HEK293 (cell line): Measurements from ENCODE around the gene PRR14L.

Experiments
- CTCF ChIA-PET: fragments of 350-600 bp; formaldehyde crosslinking; extraction: SDS; loops from one replicate; lab custom pipeline; 2021; ENCODE audit warnings: antibody characterized with exemption; lab: Yijun Ruan, JAX
- POLR2A ChIA-PET: fragments of 300-600 bp; formaldehyde crosslinking; extraction: SDS; loops from one replicate; lab custom pipeline; 2020; ENCODE audit warnings: antibody characterized with exemption, inconsistent platforms; lab: Yijun Ruan, JAX
- H3K27ac ChIP-seq: fragments of 200-500 bp; sonication (Bioruptor generic); 2 replicates; pipeline ENCODE4 v1.5.1; 2014; ENCODE audit warnings: low read depth, low read length, control low read depth, inconsistent platforms; ENCODE audit errors: extremely low read depth
- H3K36me3 ChIP-seq, 2 experiments: fragments of 200-500 bp in 1 of 2; sonication (Bioruptor generic) in 1 of 2; 1 replicate in 1 of 2; 2 replicates in 1 of 2; pipeline ENCODE4 v1.5.1; 2014 to 2017; ENCODE audit warnings: inconsistent platforms in 2 of 2, low read length in 2 of 2; ENCODE audit not compliant: control insufficient read depth in 2 of 2, insufficient read depth in 1 of 2
- H3K4me1 ChIP-seq: fragments of 200-500 bp; sonication (Bioruptor generic); 2 replicates; pipeline ENCODE4 v1.5.1; 2014; ENCODE audit warnings: mild to moderate bottlenecking, low read length, inconsistent platforms; ENCODE audit not compliant: control insufficient read depth, insufficient read depth
- H3K4me3 ChIP-seq: 2 replicates; pipeline ENCODE4 v1.5.1; 2011; ENCODE audit warnings: low read depth, mild to moderate bottlenecking, control low read depth, low read length, moderate library complexity
- H3K9me3 ChIP-seq: fragments of 200-500 bp; sonication (Bioruptor generic); 2 replicates; pipeline ENCODE4 v1.5.1; 2014; ENCODE audit warnings: low read depth, low read length, inconsistent platforms; ENCODE audit not compliant: control insufficient read depth, insufficient read depth
- SP2 ChIP-seq: fragments of 450-650 bp; formaldehyde crosslinking; IDR thresholded peaks from 2 replicates; pipeline ENCODE4 v1.5.1; 2016; ENCODE audit warnings: missing biosample characterization, missing genetic modification characterization
- ZNF146 ChIP-seq: fragments of 450-650 bp; formaldehyde crosslinking; IDR thresholded peaks from 2 replicates; pipeline ENCODE4 v1.5.1; 2016; ENCODE audit warnings: missing biosample characterization, missing genetic modification characterization
- ZNF16 ChIP-seq: fragments of 450-650 bp; formaldehyde crosslinking; IDR thresholded peaks from 2 replicates; pipeline ENCODE4 v1.5.1; 2016; ENCODE audit warnings: low read depth, missing biosample characterization, missing genetic modification characterization
- ZNF214 ChIP-seq: fragments of 450-650 bp; formaldehyde crosslinking; IDR thresholded peaks from 2 replicates; pipeline ENCODE4 v1.5.1; 2017; ENCODE audit warnings: missing biosample characterization, mild to moderate bottlenecking, missing genetic modification characterization, borderline replicate concordance
- ZNF280D ChIP-seq: fragments of 450-650 bp; formaldehyde crosslinking; IDR thresholded peaks from 2 replicates; pipeline ENCODE4 v1.5.1; 2016; ENCODE audit warnings: missing biosample characterization, missing genetic modification characterization
- ZNF514 ChIP-seq: fragments of 450-650 bp; formaldehyde crosslinking; IDR thresholded peaks from 2 replicates; pipeline ENCODE4 v1.5.1; 2016; ENCODE audit warnings: missing biosample characterization, missing genetic modification characterization
- ZNF677 ChIP-seq: fragments of 450-650 bp; IDR thresholded peaks from 2 replicates; pipeline ENCODE4 v1.5.0; 2018; ENCODE audit warnings: missing biosample characterization, mild to moderate bottlenecking, missing genetic modification characterization, moderate library complexity
- ZNF707 ChIP-seq: fragments of 450-650 bp; formaldehyde crosslinking; IDR thresholded peaks from 2 replicates; pipeline ENCODE4 v1.5.1; 2016; ENCODE audit warnings: missing biosample characterization, missing genetic modification characterization
- ZSCAN16 ChIP-seq: fragments of 450-650 bp; formaldehyde crosslinking; IDR thresholded peaks from 2 replicates; pipeline ENCODE4 v1.5.1; 2016; ENCODE audit warnings: missing biosample characterization, missing genetic modification characterization
- TF ChIP-seq, protein P1 (sequence below): fragments of 450-650 bp; formaldehyde crosslinking; IDR thresholded peaks from 2 replicates; pipeline ENCODE4 v1.5.1; 2016; ENCODE audit warnings: missing biosample characterization, missing genetic modification characterization
- TF ChIP-seq, protein P2 (sequence below): fragments of 450-650 bp; formaldehyde crosslinking; IDR thresholded peaks from 2 replicates; pipeline ENCODE4 v1.5.1; 2016; ENCODE audit warnings: missing biosample characterization, missing genetic modification characterization
- TF ChIP-seq, protein P3 (sequence below): fragments of 450-650 bp; formaldehyde crosslinking; IDR thresholded peaks from 2 replicates; pipeline ENCODE4 v1.5.1; 2016; ENCODE audit warnings: missing biosample characterization, missing genetic modification characterization, low read depth
- TF ChIP-seq, protein P4 (sequence below): fragments of 450-650 bp; IDR thresholded peaks from 2 replicates; pipeline ENCODE4 v1.5.1; 2018; ENCODE audit warnings: missing biosample characterization, mild to moderate bottlenecking, missing genetic modification characterization
- TF ChIP-seq, protein P5 (sequence below): fragments of 450-650 bp; formaldehyde crosslinking; IDR thresholded peaks from 2 replicates; pipeline ENCODE4 v1.5.1; 2017; ENCODE audit warnings: missing biosample characterization, missing genetic modification characterization

PRR14L gene

DNA sequence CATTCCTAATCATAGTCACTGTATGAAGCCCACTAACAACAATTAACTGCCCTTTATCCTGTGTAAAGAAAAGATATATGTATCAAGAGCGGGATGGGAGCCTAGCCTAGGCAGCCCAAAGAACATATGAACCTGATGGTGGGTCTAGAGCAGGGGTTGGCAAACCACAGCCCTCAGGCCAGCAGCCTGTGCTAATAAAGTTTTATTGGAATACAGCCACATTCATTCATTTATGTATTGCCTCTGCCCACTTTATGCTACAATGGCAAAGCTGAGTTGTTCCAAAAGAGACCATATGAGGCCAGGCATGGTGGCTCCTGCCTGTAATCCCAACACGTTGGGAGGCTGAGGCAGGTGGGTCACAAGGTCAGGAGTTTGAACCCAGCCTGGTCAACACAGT, 13.5 kb downstream of the PRR14L start (continued):
- TF ChIP-seq, protein P1, sequence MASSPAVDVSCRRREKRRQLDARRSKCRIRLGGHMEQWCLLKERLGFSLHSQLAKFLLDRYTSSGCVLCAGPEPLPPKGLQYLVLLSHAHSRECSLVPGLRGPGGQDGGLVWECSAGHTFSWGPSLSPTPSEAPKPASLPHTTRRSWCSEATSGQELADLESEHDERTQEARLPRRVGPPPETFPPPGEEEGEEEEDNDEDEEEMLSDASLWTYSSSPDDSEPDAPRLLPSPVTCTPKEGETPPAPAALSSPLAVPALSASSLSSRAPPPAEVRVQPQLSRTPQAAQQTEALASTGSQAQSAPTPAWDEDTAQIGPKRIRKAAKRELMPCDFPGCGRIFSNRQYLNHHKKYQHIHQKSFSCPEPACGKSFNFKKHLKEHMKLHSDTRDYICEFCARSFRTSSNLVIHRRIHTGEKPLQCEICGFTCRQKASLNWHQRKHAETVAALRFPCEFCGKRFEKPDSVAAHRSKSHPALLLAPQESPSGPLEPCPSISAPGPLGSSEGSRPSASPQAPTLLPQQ (tag by site-specific recombination) = no peak
- TF ChIP-seq ZNF214 (tag by site-specific recombination) (no peak), SP2 (tag by site-specific recombination) (no peak)

DNA sequence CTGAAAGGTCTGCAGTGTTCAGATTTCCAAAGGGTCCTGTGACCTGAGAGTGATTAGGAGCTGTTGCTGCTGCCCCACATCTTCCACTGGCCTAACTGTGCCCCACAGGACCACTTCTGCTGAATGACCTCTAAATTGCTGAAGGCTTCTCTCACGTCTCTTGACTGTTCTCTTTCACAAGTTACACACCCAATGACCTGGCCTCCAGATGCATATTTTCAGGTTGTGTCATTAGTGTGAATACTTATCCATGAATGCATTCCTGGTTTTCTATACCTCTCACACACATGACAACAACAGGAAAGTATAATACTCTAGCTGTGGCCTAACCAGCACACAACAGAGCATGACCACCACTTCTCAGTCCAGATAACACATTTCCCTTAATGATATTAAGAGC, 15.4 kb downstream of the PRR14L start:
- Histone ChIP-seq H3K9me3 (no peaks in the 10 kb centered on the region), H3K4me1 (no peaks in the 10 kb centered on the region), H3K4me3 (no peak overlapping the region), H3K36me3 (peaks cover 21 to 44% of the 10 kb centered on the region in 2 experiments), H3K27ac (no peak overlapping the region)
- ChIA-PET CTCF (no interaction called here), POLR2A (no interaction called here)
- TF ChIP-seq, protein P2, sequence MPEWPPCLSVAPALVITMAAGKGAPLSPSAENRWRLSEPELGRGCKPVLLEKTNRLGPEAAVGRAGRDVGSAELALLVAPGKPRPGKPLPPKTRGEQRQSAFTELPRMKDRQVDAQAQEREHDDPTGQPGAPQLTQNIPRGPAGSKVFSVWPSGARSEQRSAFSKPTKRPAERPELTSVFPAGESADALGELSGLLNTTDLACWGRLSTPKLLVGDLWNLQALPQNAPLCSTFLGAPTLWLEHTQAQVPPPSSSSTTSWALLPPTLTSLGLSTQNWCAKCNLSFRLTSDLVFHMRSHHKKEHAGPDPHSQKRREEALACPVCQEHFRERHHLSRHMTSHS = no peak
- no peak for TF ChIP-seq ZNF514 (tag by site-specific recombination)
- TF ChIP-seq ZNF707 = no peak
- no peak for TF ChIP-seq ZSCAN16 (tag by site-specific recombination)
- TF ChIP-seq ZNF16 = no peak
- TF ChIP-seq, protein P3, sequence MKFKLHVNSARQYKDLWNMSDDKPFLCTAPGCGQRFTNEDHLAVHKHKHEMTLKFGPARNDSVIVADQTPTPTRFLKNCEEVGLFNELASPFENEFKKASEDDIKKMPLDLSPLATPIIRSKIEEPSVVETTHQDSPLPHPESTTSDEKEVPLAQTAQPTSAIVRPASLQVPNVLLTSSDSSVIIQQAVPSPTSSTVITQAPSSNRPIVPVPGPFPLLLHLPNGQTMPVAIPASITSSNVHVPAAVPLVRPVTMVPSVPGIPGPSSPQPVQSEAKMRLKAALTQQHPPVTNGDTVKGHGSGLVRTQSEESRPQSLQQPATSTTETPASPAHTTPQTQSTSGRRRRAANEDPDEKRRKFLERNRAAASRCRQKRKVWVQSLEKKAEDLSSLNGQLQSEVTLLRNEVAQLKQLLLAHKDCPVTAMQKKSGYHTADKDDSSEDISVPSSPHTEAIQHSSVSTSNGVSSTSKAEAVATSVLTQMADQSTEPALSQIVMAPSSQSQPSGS (tag by site-specific recombination) = no peak
- TF ChIP-seq ZNF146 (tag by site-specific recombination) = no peak
- TF ChIP-seq ZNF677 = no peak
- TF ChIP-seq, protein P4, sequence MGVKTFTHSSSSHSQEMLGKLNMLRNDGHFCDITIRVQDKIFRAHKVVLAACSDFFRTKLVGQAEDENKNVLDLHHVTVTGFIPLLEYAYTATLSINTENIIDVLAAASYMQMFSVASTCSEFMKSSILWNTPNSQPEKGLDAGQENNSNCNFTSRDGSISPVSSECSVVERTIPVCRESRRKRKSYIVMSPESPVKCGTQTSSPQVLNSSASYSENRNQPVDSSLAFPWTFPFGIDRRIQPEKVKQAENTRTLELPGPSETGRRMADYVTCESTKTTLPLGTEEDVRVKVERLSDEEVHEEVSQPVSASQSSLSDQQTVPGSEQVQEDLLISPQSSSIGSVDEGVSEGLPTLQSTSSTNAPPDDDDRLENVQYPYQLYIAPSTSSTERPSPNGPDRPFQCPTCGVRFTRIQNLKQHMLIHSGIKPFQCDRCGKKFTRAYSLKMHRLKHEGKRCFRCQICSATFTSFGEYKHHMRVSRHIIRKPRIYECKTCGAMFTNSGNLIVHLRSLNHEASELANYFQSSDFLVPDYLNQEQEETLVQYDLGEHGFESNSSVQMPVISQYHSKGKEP (tag by site-specific recombination) = no peak
- TF ChIP-seq ZNF280D (tag by site-specific recombination) = no peak
- TF ChIP-seq, protein P5, sequence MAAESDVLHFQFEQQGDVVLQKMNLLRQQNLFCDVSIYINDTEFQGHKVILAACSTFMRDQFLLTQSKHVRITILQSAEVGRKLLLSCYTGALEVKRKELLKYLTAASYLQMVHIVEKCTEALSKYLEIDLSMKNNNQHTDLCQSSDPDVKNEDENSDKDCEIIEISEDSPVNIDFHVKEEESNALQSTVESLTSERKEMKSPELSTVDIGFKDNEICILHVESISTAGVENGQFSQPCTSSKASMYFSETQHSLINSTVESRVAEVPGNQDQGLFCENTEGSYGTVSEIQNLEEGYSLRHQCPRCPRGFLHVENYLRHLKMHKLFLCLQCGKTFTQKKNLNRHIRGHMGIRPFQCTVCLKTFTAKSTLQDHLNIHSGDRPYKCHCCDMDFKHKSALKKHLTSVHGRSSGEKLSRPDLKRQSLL (tag by site-specific recombination) = no peak
